22Rv1 (cell line): ENCODE measurements around the gene BMF.

ENCODE experiments used
- ZFX ChIP-seq: fragments of 450-650 bp; IDR thresholded peaks from 2 replicates; pipeline ENCODE4 v1.6.1; 2017; ENCODE audit warnings: antibody characterized with exemption, borderline replicate concordance
- TF ChIP-seq, protein P1 (sequence below): fragments of 450-650 bp; IDR thresholded peaks from 2 replicates; pipeline ENCODE4 v1.5.1; 2017; ENCODE audit warnings: mild to moderate bottlenecking

- TF ChIP-seq, protein P1, sequence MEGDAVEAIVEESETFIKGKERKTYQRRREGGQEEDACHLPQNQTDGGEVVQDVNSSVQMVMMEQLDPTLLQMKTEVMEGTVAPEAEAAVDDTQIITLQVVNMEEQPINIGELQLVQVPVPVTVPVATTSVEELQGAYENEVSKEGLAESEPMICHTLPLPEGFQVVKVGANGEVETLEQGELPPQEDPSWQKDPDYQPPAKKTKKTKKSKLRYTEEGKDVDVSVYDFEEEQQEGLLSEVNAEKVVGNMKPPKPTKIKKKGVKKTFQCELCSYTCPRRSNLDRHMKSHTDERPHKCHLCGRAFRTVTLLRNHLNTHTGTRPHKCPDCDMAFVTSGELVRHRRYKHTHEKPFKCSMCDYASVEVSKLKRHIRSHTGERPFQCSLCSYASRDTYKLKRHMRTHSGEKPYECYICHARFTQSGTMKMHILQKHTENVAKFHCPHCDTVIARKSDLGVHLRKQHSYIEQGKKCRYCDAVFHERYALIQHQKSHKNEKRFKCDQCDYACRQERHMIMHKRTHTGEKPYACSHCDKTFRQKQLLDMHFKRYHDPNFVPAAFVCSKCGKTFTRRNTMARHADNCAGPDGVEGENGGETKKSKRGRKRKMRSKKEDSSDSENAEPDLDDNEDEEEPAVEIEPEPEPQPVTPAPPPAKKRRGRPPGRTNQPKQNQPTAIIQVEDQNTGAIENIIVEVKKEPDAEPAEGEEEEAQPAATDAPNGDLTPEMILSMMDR, result no peak
- no peak for TF ChIP-seq ZFX
Measured at GRCh38 chr15:40097096-40097967, 11.3 kb downstream of the BMF start.
